H1 (cell line): Measurements from ENCODE around the gene DDX51. TPM values are rescaled to one million over a fixed set of nuclear protein-coding genes. Genes with fewer than 3 reads are reported as not detected.

ENCODE experiments used
- CTCF ChIA-PET: fragments of 300-600 bp; sonication (Branson Sonifier 250); formaldehyde crosslinking; loops from one replicate; lab custom pipeline; 2021; ENCODE audit not compliant: partially characterized antibody; lab: Charles Lee
- POLR2A ChIA-PET: fragments of 300-600 bp; sonication (Branson Sonifier 250); formaldehyde crosslinking; loops from one replicate; lab custom pipeline; 2021; ENCODE audit warnings: inconsistent platforms; ENCODE audit not compliant: partially characterized antibody; lab: Charles Lee
- DNase-seq, 2 experiments: peaks; one replicate each; pipeline versions ENCODE4 v3.0.0 to v3.0.0-alpha.2; 2010 to 2022; ENCODE audit warnings: low spot score in 2 of 2, low read depth in 1 of 2, mixed read lengths in 1 of 2
- FAIRE-seq: peaks from 2 replicates; lab custom pipeline; 2011; peaks lifted over from hg19 to GRCh38; lab: Jason Lieb, UNC
- H2AFZ ChIP-seq: 2 replicates; pipeline ENCODE4 v1.8.1; 2012; ENCODE audit warnings: low read length, inconsistent platforms
- H2AK5ac ChIP-seq: 2 replicates; pipeline ENCODE4 v1.6.1; 2013; ENCODE audit warnings: low read depth, low read length
- H2BK120ac ChIP-seq: replicated peaks from 2 replicates; pipeline ENCODE3; 2013; ENCODE audit warnings: low read depth, low read length, inconsistent platforms
- H2BK12ac ChIP-seq: 2 replicates; pipeline ENCODE4 v1.6.1; 2013; ENCODE audit warnings: low read depth, low read length
- H2BK15ac ChIP-seq: 2 replicates; pipeline ENCODE4 v1.6.1; 2013; ENCODE audit warnings: low read length
- H2BK20ac ChIP-seq: 2 replicates; pipeline ENCODE4 v1.6.1; 2013; ENCODE audit warnings: low read length
- H2BK5ac ChIP-seq: 2 replicates; pipeline ENCODE4 v1.6.1; 2013; ENCODE audit warnings: low read depth, low read length
- H3K14ac ChIP-seq: 2 replicates; pipeline ENCODE4 v1.6.1; 2013; ENCODE audit warnings: inconsistent platforms; ENCODE audit not compliant: insufficient read length
- H3K18ac ChIP-seq: 2 replicates; pipeline ENCODE4 v1.6.1; 2013; ENCODE audit warnings: low read length; ENCODE audit errors: extremely low read depth
- H3K23ac ChIP-seq: 2 replicates; pipeline ENCODE4 v1.6.1; 2013; ENCODE audit warnings: inconsistent platforms; ENCODE audit not compliant: insufficient read length
- H3K23me2 ChIP-seq: 2 replicates; pipeline ENCODE4 v1.6.1; 2013; ENCODE audit warnings: low read depth, low read length
- H3K27ac ChIP-seq: 2 replicates; pipeline ENCODE4 v1.6.1; 2011; ENCODE audit warnings: low read depth, low read length, inconsistent platforms
- H3K27me3 ChIP-seq, 4 experiments: replicated peaks in 1 of 4; 1 replicate in 1 of 4; 2 replicates in 3 of 4; pipeline versions ENCODE4 v1.6.1 to v1.8.1; 2011 to 2013; ENCODE audit warnings: low read length in 3 of 4, mild to moderate bottlenecking in 3 of 4, inconsistent platforms in 2 of 4, mixed read lengths in 2 of 4, moderate library complexity in 1 of 4; ENCODE audit not compliant: control insufficient read depth in 3 of 4, insufficient read depth in 3 of 4; ENCODE audit errors: extremely low read depth in 1 of 4
- H3K36me3 ChIP-seq, 4 experiments: 2 replicates each; pipeline versions ENCODE4 v1.6.1 to v1.8.1; 2011 to 2013; ENCODE audit warnings: mild to moderate bottlenecking in 4 of 4, low read length in 3 of 4, moderate library complexity in 2 of 4, control low read depth in 1 of 4, inconsistent platforms in 1 of 4; ENCODE audit not compliant: insufficient read depth in 4 of 4, control insufficient read depth in 2 of 4
- H3K4ac ChIP-seq: replicated peaks from 2 replicates; pipeline ENCODE3; 2013; ENCODE audit warnings: low read length, low read depth, mixed read lengths, inconsistent platforms; ENCODE audit not compliant: insufficient read length
- H3K4me1 ChIP-seq, 4 experiments: replicated peaks in 1 of 4; 1 replicate in 1 of 4; 2 replicates in 3 of 4; pipeline versions ENCODE4 v1.6.1 to v1.8.1; 2011 to 2013; ENCODE audit warnings: low read length in 3 of 4, inconsistent platforms in 2 of 4, mixed read lengths in 1 of 4; ENCODE audit not compliant: insufficient read depth in 4 of 4, control insufficient read depth in 3 of 4
- H3K4me2 ChIP-seq, 2 experiments: 2 replicates each; pipeline versions ENCODE4 v1.6.1 to v1.8.1; 2011 to 2013; ENCODE audit warnings: low read depth in 2 of 2, low read length in 2 of 2, control low read depth in 1 of 2, inconsistent platforms in 1 of 2, mild to moderate bottlenecking in 1 of 2; ENCODE audit not compliant: insufficient read depth in 1 of 2
- H3K4me3 ChIP-seq, 4 experiments: fragments of 200-600, 300-600 bp in 1 of 4; sonication (generic), shearing (Covaris generic), sonication (Bioruptor Twin) in 1 of 4; 2 replicates each; pipeline versions ENCODE4 v1.5.1 to v1.8.1; 2011 to 2016; ENCODE audit warnings: low read length in 4 of 4, low read depth in 3 of 4, control low read depth in 2 of 4, inconsistent platforms in 2 of 4, mild to moderate bottlenecking in 2 of 4, mixed read lengths in 1 of 4, moderate library complexity in 1 of 4; ENCODE audit not compliant: insufficient read depth in 2 of 4; ENCODE audit errors: extremely low read depth in 1 of 4
- H3K56ac ChIP-seq: replicated peaks from 2 replicates; pipeline ENCODE3; 2013; ENCODE audit warnings: low read depth, mild to moderate bottlenecking, mixed read lengths, low read length, inconsistent platforms; ENCODE audit not compliant: insufficient read length
- H3K79me1 ChIP-seq: 2 replicates; pipeline ENCODE4 v1.6.1; 2013; ENCODE audit warnings: low read depth, low read length, control low read depth
- H3K79me2 ChIP-seq, 2 experiments: 2 replicates each; pipeline versions ENCODE4 v1.6.1 to v1.8.1; 2012 to 2013; ENCODE audit warnings: low read length in 2 of 2, mild to moderate bottlenecking in 2 of 2, inconsistent platforms in 1 of 2; ENCODE audit not compliant: insufficient read depth in 2 of 2, control insufficient read depth in 1 of 2
- H3K9ac ChIP-seq, 4 experiments: replicated peaks in 1 of 4; 1 replicate in 1 of 4; 2 replicates in 3 of 4; pipeline versions ENCODE4 v1.6.1 to v1.8.1; 2011 to 2013; ENCODE audit warnings: low read depth in 3 of 4, low read length in 3 of 4, control low read depth in 2 of 4, mild to moderate bottlenecking in 2 of 4, moderate library complexity in 2 of 4, inconsistent platforms in 1 of 4; ENCODE audit errors: extremely low read depth in 1 of 4
- H3K9me3 ChIP-seq, 2 experiments: 2 replicates each; pipeline versions ENCODE4 v1.6.1 to v1.8.1; 2012 to 2013; ENCODE audit warnings: mild to moderate bottlenecking in 2 of 2, moderate library complexity in 2 of 2, control low read depth in 1 of 2, inconsistent platforms in 1 of 2, low read depth in 1 of 2, low read length in 1 of 2, mixed read lengths in 1 of 2; ENCODE audit not compliant: insufficient read depth in 2 of 2
- H4K20me1 ChIP-seq, 2 experiments: replicated peaks in 1 of 2; 2 replicates each; pipeline versions ENCODE3 to v1.8.1; 2011 to 2013; ENCODE audit warnings: inconsistent platforms in 2 of 2, low read length in 2 of 2, mild to moderate bottlenecking in 1 of 2; ENCODE audit not compliant: insufficient read depth in 2 of 2, control insufficient read depth in 1 of 2
- H4K5ac ChIP-seq: 2 replicates; pipeline ENCODE4 v1.6.1; 2013; ENCODE audit warnings: low read length, low read depth, mixed read lengths, inconsistent platforms; ENCODE audit not compliant: insufficient read length
- H4K8ac ChIP-seq: 2 replicates; pipeline ENCODE4 v1.8.0; 2013; ENCODE audit warnings: mild to moderate bottlenecking, moderate library complexity, low read length, inconsistent platforms; ENCODE audit not compliant: insufficient read depth; ENCODE audit errors: extremely low read depth
- H4K91ac ChIP-seq: replicated peaks from 2 replicates; pipeline ENCODE3; 2013; ENCODE audit warnings: low read length, mixed read lengths, inconsistent platforms; ENCODE audit not compliant: insufficient read length
- CEBPB ChIP-seq: IDR thresholded peaks from 2 replicates; pipeline ENCODE4 v1.6.1; 2012; ENCODE audit warnings: low read depth, low read length
- CHD2 ChIP-seq: IDR thresholded peaks from 2 replicates; pipeline ENCODE4 v1.6.1; 2012; ENCODE audit warnings: low read length, improper control_type of control experiment
- KDM1A ChIP-seq: fragments of 200-600, 300-600 bp; sonication (generic); IDR thresholded peaks from 2 replicates; pipeline ENCODE4 v1.7.1; 2016; ENCODE audit warnings: mild to moderate bottlenecking, low read length, borderline replicate concordance
- RAD21 ChIP-seq, 2 experiments: IDR thresholded peaks in 1 of 2; conservative IDR thresholded peaks in 1 of 2; 2 replicates each; pipeline ENCODE4 v1.6.1; 2011; ENCODE audit warnings: low read depth in 2 of 2, low read length in 2 of 2, improper control_type of control experiment in 1 of 2, inconsistent platforms in 1 of 2, mild to moderate bottlenecking in 1 of 2, moderate library complexity in 1 of 2
- RBBP5 ChIP-seq: IDR thresholded peaks from 2 replicates; pipeline ENCODE4 v1.7.1; 2012; ENCODE audit warnings: low read depth, mild to moderate bottlenecking, inconsistent platforms, low read length, moderate library complexity, borderline replicate concordance
- SIRT6 ChIP-seq: IDR thresholded peaks from one replicate; pipeline ENCODE4 v1.7.1; 2012; ENCODE audit warnings: low read length, inconsistent platforms
- SIX5 ChIP-seq: IDR thresholded peaks from 2 replicates; pipeline ENCODE4 v1.6.1; 2011; ENCODE audit warnings: mild to moderate bottlenecking, low read depth, low read length
- SP2 ChIP-seq: IDR thresholded peaks from 2 replicates; pipeline ENCODE4 v1.6.1; 2012; ENCODE audit warnings: mild to moderate bottlenecking, low read length, inconsistent platforms
- TBP ChIP-seq: IDR thresholded peaks from 2 replicates; pipeline ENCODE4 v1.6.1; 2011; ENCODE audit warnings: low read depth, low read length, improper control_type of control experiment
- YY1 ChIP-seq: IDR thresholded peaks from 2 replicates; pipeline ENCODE4 v1.6.1; 2011; ENCODE audit warnings: low read depth, mild to moderate bottlenecking, low read length
- WGBS, 2 experiments: shearing (Covaris generic) in 1 of 2; methylation state at CpG; one replicate each; pipeline versions ENCODE4 v1.1.6 to v1.1.7; 2013 to 2015; ENCODE audit warnings: low lambda C conversion rate in 2 of 2, mixed read lengths in 2 of 2, inconsistent platforms in 1 of 2, low coverage in 1 of 2, missing lambda C conversion rate in 1 of 2; ENCODE audit not compliant: insufficient replicate concordance in 2 of 2, insufficient coverage in 1 of 2, insufficient read length in 1 of 2; ENCODE audit errors: extremely low coverage in 1 of 2, missing lambda C conversion rate in 1 of 2; 5-methylcytosine and 5-hydroxymethylcytosine counted together
- polyA plus RNA-seq, 7 experiments: library from polyadenylated mRNA; depleted of rRNA in 3 of 7; stranded (reverse) in 5 of 7; unstranded in 2 of 7; fragments of >200 nt in 5 of 7; fragments of 200-250 nt in 2 of 7; gene quantifications; 1 replicate in 5 of 7; 2 replicates in 1 of 7; 4 replicates in 1 of 7; pipeline versions ENCODE4 v1.2.1 to v1.2.3, GENCODE V29; 2011 to 2013; ENCODE audit warnings: missing spikeins in 2 of 7, mixed read lengths in 2 of 7
- total RNA-seq: library from RNA; stranded (reverse); fragmentation: NEBNext Ultra II Directional; extraction: Animal tissue kit (Norgen Biotek cat#: 25700); gene quantifications from 2 replicates; pipeline ENCODE4 v1.2.1, GENCODE V29; 2021

Gene DDX51
- total and polyA plus RNA-seq, 2 of the 8 experiments (the other 6 are each of a cell fraction or from before 2014, with no cell fraction given), result 11.2 to 24.4 TPM

GRCh38 chr12:132153501-132154340, 9.6 kb upstream of the DDX51 start:
- H2AFZ ChIP-seq, result no peak overlapping the region
- H3K14ac ChIP-seq, result no peak overlapping the region
- FAIRE-seq (no peak), DNase-seq (peak; percentile 77 to 85)
- peak overlapping the region; percentile 46 for H3K56ac ChIP-seq
- no peak overlapping the region for H4K5ac ChIP-seq
- peaks cover 0 to 31% of the 10 kb centered on the region in 2 experiments for H4K20me1 ChIP-seq
- H2BK12ac ChIP-seq, result no peak overlapping the region; the same call in 1 of the 2 replicates
- no peak overlapping the region for H3K4ac ChIP-seq
- peaks cover 0 to 3% of the 10 kb centered on the region in 2 experiments; a peak in 1 of 4 replicates for H3K79me2 ChIP-seq
- H3K23me2 ChIP-seq, result peaks cover 31% of the 10 kb centered on the region
- H3K23ac ChIP-seq, result no peak overlapping the region
- peak overlapping the region; percentile 82 for H4K8ac ChIP-seq
- ChIA-PET CTCF (interaction anchor here (0.6 to 1.4 kb wide), 19 partner anchors 9 to 407 kb away, joined by 3 to 10 read pairs (median 4); no protein-coding TSS in a partner anchor), POLR2A (interaction anchor here (0.9 kb wide), 3 partner anchors 9 to 175 kb away, joined by 3 to 6 read pairs (median 3); partner anchors contain the start of genes DDX51 and NOC4L)
- no peak overlapping the region for H2BK120ac ChIP-seq
- H3K36me3 ChIP-seq, result peaks cover 8 to 37% (median 24%) of the 10 kb centered on the region in 4 experiments; a peak in 7 of 8 replicates
- no peak overlapping the region for H2BK20ac ChIP-seq
- H3K9ac ChIP-seq, result no peak overlapping the region
- no peak overlapping the region for H2AK5ac ChIP-seq
- no peak overlapping the region for H2BK15ac ChIP-seq
- no peak overlapping the region for H3K27ac ChIP-seq
- no peak overlapping the region for H4K91ac ChIP-seq
- 0 out of 4 replicates have a peak overlapping the region, but pooled peaks of 1 of the 2 experiments have one; percentile 17 for H3K4me2 ChIP-seq
- H3K79me1 ChIP-seq, result peaks cover 10% of the 10 kb centered on the region; the same call in 1 of the 2 replicates
- H3K18ac ChIP-seq, result no peak overlapping the region
- no peak overlapping the region for H2BK5ac ChIP-seq
- H3K27me3 ChIP-seq, result no peaks in the 10 kb centered on the region; a peak in 2 of 7 replicates
- 54% methylated on average over 37 of the region's 41 CpGs; no CpG with 5 or more reads in 1 of the 2 experiments for WGBS, 2 experiments
- peaks cover 0 to 3% (median 1%) of the 10 kb centered on the region in 4 experiments; a peak in 4 of 7 replicates for H3K4me1 ChIP-seq
- H3K4me3 ChIP-seq, result no peak overlapping the region
- peaks cover 3 to 20% of the 10 kb centered on the region in 2 experiments; a peak in 3 of 4 replicates for H3K9me3 ChIP-seq
- TF ChIP-seq KDM1A (peak; percentile 63; the same call in 1 of the 2 replicates), SIRT6 (no peak), SIX5 (no peak), RAD21 (IDR thresholded peaks at IDR 0.05 in 1 of 2, conservative IDR thresholded peaks at IDR 0.05 in 1 of 2; ENCODE audit: low read depth in 2 of 2, low read length in 2 of 2) (peak; percentile 96 to 100), RBBP5 (no peak), YY1 (peak; percentile 56; the same call in 1 of the 2 replicates), TBP (peak; percentile 20; the same call in 1 of the 2 replicates), CHD2 (0 out of 2 replicates have a peak, but pooled peaks have one; percentile 23), SP2 (no peak), CEBPB (no peak; the same call in 1 of the 2 replicates)
